SK-N-MC (cell line): ENCODE measurements around the gene BOLL.

Source experiments
- EZH2 ChIP-seq: fragments of 200-600 bp; sonication (generic); IDR thresholded peaks from one replicate; pipeline ENCODE4 v1.6.1; 2017; ENCODE audit warnings: antibody characterized with exemption
- FOXP2 ChIP-seq: optimal IDR thresholded peaks from 2 replicates; pipeline ENCODE3; 2011; ENCODE audit warnings: mild to moderate bottlenecking, moderate library complexity; ENCODE audit not compliant: insufficient read depth; ENCODE audit errors: extremely low read length, control extremely low read depth
- POLR2AphosphoS5 ChIP-seq: IDR thresholded peaks from 2 replicates; pipeline ENCODE4 v1.6.1; 2012; ENCODE audit warnings: mild to moderate bottlenecking, low read depth, low read length, borderline replicate concordance

DNA sequence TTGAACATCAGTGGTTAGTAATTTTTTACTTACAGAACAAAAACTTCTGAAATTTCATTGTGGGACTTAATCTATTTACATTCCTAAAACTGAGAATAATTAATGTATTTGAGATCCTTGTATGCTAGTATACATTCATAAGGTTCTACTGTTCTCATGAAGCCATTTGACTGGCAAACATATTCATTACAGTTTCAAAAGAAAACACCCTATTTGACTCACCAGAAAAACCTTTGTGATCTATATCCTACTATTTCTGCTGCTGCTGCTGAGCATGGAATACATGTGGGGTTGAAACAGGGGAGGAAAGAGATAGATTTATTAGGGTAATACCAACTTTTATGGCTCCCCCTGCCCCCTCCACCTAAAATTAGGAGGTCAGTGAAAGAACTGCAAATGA is 58.1 kb downstream of the BOLL start:
- TF ChIP-seq POLR2AphosphoS5 (no peak), EZH2 (no peak), FOXP2 (no peak)
